GM12865 (cell line): Measurements from ENCODE around the gene ANKRD13D.

Source experiments
- DNase-seq: peaks from one replicate; pipeline ENCODE4 v3.0.0; 2010; ENCODE audit warnings: low read depth
- H3K4me3 ChIP-seq: 2 replicates; pipeline ENCODE4 v1.5.1; 2011; ENCODE audit warnings: mild to moderate bottlenecking, low read depth, low read length, control low read depth
- CTCF ChIP-seq: IDR thresholded peaks from 2 replicates; pipeline ENCODE4 v1.5.1; 2011; ENCODE audit warnings: low read length, control low read depth, low read depth, inconsistent platforms; ENCODE audit not compliant: insufficient read depth; ENCODE audit errors: missing control alignments

Gene ANKRD13D

GRCh38 chr11:67345247-67345919 lies 56.3 kb downstream of the ANKRD13D start:
- peak; percentile 50 for DNase-seq
- TF ChIP-seq CTCF, result no peak

GRCh38 chr11:67345920-67346819 lies 57.1 kb downstream of the ANKRD13D start:
- TF ChIP-seq CTCF, result peak; percentile 86
- peak; percentile 67 for DNase-seq
- no peak overlapping the region for H3K4me3 ChIP-seq

More at GRCh38 chr11:67345247-67345919, 56.3 kb downstream of the ANKRD13D start:
- no peak overlapping the region for H3K4me3 ChIP-seq

- H3K4me3 ChIP-seq, result no peak overlapping the region
- TF ChIP-seq CTCF, result no peak
- DNase-seq, result no peak
Observed at GRCh38 chr11:67347964-67348749, 59.1 kb downstream of the ANKRD13D start.

- no peak overlapping the region for H3K4me3 ChIP-seq
- no peak for TF ChIP-seq CTCF
- DNase-seq, result no peak
Observed at GRCh38 chr11:67349036-67349435, 59.9 kb downstream of the ANKRD13D start.

GRCh38 chr11:67349457-67349856 lies 60.4 kb downstream of the ANKRD13D start:
- no peak overlapping the region for H3K4me3 ChIP-seq
- DNase-seq, result no peak
- no peak for TF ChIP-seq CTCF

GRCh38 chr11:67349928-67350465 lies 60.9 kb downstream of the ANKRD13D start:
- no peak for DNase-seq
- TF ChIP-seq CTCF, result no peak

More at GRCh38 chr11:67349928-67350465, 60.9 kb downstream of the ANKRD13D start:
- H3K4me3 ChIP-seq, result no peak overlapping the region
